Natural killer cell (primary cell): ENCODE data around the gene ZNF652. TPM values are rescaled to one million over a fixed set of nuclear protein-coding genes. Genes with fewer than 3 reads are reported as not detected.

Experiments used
- ATAC-seq, 3 donors: fragments of 150-1000 bp in 2 of 3; fragments of 200-7000 bp in 1 of 3; cut with Tn5 transposase; 1 replicate in 1 of 3; 2 replicates in 2 of 3; pipeline ENCODE4 v1.10.0; 2021; ENCODE audit warnings: mild to moderate bottlenecking in 2 of 3, moderate library complexity in 2 of 3
- DNase-seq, 2 donors: peaks; one replicate each; pipeline versions ENCODE4 v3.0.0 to v3.0.0-alpha.2; 2013 to 2021; ENCODE audit warnings: mixed read lengths in 1 of 2
- H3K27ac ChIP-seq: one replicate; pipeline ENCODE4 v1.5.1; 2013; ENCODE audit warnings: mild to moderate bottlenecking, low read length
- H3K27me3 ChIP-seq: one replicate; pipeline ENCODE4 v1.6.1; 2013; ENCODE audit warnings: low read length; ENCODE audit not compliant: control insufficient read depth, insufficient read depth
- H3K36me3 ChIP-seq: one replicate; pipeline ENCODE4 v1.6.1; 2013; ENCODE audit warnings: low read length; ENCODE audit not compliant: control insufficient read depth, insufficient read depth
- H3K4me1 ChIP-seq: one replicate; pipeline ENCODE4 v1.6.1; 2013; ENCODE audit warnings: low read length; ENCODE audit not compliant: control insufficient read depth, insufficient read depth
- H3K4me3 ChIP-seq: one replicate; pipeline ENCODE4 v1.5.1; 2013; ENCODE audit warnings: low read length
- H3K9me3 ChIP-seq: one replicate; pipeline ENCODE4 v1.6.1; 2013; ENCODE audit warnings: low read length; ENCODE audit not compliant: control insufficient read depth, insufficient read depth
- H3K27ac Mint-ChIP-seq, 2 donors: one replicate each; pipeline ENCODE4 v1.8.0; 2022; ENCODE audit warnings: mild to moderate bottlenecking in 2 of 2, mixed read lengths in 2 of 2, moderate library complexity in 1 of 2
- H3K27me3 Mint-ChIP-seq, 2 donors: one replicate each; pipeline ENCODE4 v1.8.0; 2022; ENCODE audit warnings: low read depth in 2 of 2, mixed read lengths in 2 of 2
- H3K36me3 Mint-ChIP-seq: one replicate; pipeline ENCODE4 v1.8.0; 2022; ENCODE audit warnings: mixed read lengths
- H3K4me1 Mint-ChIP-seq, 2 donors: one replicate each; pipeline ENCODE4 v1.8.0; 2022; ENCODE audit warnings: mixed read lengths in 2 of 2
- H3K4me3 Mint-ChIP-seq: one replicate; pipeline ENCODE4 v1.8.0; 2022; ENCODE audit warnings: mild to moderate bottlenecking, moderate library complexity, mixed read lengths
- H3K9me3 Mint-ChIP-seq, 2 donors: one replicate each; pipeline ENCODE4 v1.8.0; 2022; ENCODE audit warnings: mixed read lengths in 2 of 2
- WGBS: methylation state at CpG from one replicate; pipeline ENCODE4 v1.1.7; 2013; ENCODE audit warnings: missing lambda C conversion rate; ENCODE audit not compliant: insufficient coverage; 5-methylcytosine and 5-hydroxymethylcytosine counted together
- intact Hi-C: fragments of 100-400 bp; cut with micrococcal nuclease; formaldehyde crosslinking; loops from one replicate; pipeline ENCODE4 v1.14.2; 2022
- total RNA-seq, 4 donors: library from RNA; stranded (reverse); fragments of 120-200 nt in 1 of 4; gene quantifications; one replicate each; pipeline versions ENCODE4 v1.2.3 to v1.2.4, GENCODE V29; 2013 to 2022
- TF ChIP-seq, protein P1 (sequence below): fragments of 200-600 bp; IDR thresholded peaks from one replicate; pipeline ENCODE4 v1.8.0; 2022; ENCODE audit warnings: antibody characterized with exemption

The ZNF652 gene
- total RNA-seq, 3 donors from 2014 or later (not counting 1 experiment from before 2014, with no cell fraction given), result 53.8 to 79.1 (median 73.3) TPM

DNA sequence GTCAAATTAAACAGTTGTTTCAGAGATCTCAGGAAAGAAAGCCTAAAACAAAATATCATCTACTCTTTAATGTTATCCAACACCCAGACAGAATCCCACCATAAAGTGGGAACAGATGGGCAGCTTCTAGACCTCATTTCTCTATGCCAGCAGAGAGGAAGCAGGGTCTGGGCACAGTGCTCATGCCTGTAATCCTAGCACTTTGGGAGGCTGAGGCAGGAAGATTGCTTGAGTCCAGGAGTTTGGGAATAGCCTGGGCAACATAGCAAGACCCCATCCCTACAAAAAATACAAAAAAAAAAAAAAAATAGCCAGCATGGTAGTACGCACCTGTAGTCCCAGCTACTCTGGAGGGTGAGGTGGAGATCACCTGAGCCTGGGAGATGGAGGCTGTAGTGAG lies 13.5 kb upstream of the ZNF652 start:
- no peaks in the 10 kb centered on the region for H3K9me3 Mint-ChIP-seq

DNA sequence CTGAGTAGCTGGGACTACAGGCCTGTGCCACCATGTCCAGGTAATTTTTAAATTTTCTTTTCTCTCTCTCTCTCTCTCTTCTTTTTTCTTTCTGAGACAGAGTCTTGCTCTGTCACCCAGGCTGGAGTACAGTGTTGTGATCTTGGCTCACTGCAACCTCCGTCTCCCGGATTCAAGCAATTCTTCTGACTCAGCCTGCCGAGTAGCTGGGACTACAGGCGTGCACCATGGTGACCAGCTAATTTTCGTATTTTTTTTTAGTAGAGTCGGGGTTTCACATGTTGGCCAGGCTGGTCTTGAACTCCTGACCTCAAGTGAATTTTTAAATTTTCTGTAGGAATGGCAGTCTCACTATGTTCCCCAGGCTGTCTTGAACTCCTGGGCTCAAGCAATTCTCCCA lies 11.1 kb upstream of the ZNF652 start:
- H3K27ac Mint-ChIP-seq, result no peak overlapping the region
- H3K4me1 ChIP-seq, result peaks cover 4% of the 10 kb centered on the region
- WGBS, result 87% methylated on average over 6 of the region's 6 CpGs

More for the DNA sequence above, 13.5 kb upstream of the ZNF652 start:
- H3K9me3 ChIP-seq, result no peaks in the 10 kb centered on the region
- ATAC-seq (no peak), DNase-seq (no peak)
- TF ChIP-seq, protein P1, sequence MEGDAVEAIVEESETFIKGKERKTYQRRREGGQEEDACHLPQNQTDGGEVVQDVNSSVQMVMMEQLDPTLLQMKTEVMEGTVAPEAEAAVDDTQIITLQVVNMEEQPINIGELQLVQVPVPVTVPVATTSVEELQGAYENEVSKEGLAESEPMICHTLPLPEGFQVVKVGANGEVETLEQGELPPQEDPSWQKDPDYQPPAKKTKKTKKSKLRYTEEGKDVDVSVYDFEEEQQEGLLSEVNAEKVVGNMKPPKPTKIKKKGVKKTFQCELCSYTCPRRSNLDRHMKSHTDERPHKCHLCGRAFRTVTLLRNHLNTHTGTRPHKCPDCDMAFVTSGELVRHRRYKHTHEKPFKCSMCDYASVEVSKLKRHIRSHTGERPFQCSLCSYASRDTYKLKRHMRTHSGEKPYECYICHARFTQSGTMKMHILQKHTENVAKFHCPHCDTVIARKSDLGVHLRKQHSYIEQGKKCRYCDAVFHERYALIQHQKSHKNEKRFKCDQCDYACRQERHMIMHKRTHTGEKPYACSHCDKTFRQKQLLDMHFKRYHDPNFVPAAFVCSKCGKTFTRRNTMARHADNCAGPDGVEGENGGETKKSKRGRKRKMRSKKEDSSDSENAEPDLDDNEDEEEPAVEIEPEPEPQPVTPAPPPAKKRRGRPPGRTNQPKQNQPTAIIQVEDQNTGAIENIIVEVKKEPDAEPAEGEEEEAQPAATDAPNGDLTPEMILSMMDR, result no peak
- H3K4me1 ChIP-seq, result no peaks in the 10 kb centered on the region
- H3K4me3 Mint-ChIP-seq, result no peak overlapping the region
- intact Hi-C loops, result no loop called here
- H3K27ac Mint-ChIP-seq, result no peak overlapping the region
- no peaks in the 10 kb centered on the region for H3K36me3 Mint-ChIP-seq
- no peak overlapping the region for H3K27ac ChIP-seq
- H3K4me1 Mint-ChIP-seq, result no peaks in the 10 kb centered on the region
- no peaks in the 10 kb centered on the region for H3K27me3 ChIP-seq
- no peak overlapping the region for H3K4me3 ChIP-seq
- no peaks in the 10 kb centered on the region for H3K27me3 Mint-ChIP-seq
- H3K36me3 ChIP-seq, result no peaks in the 10 kb centered on the region
- WGBS, result 100% methylated on average over 1 of the region's 1 CpG

DNA sequence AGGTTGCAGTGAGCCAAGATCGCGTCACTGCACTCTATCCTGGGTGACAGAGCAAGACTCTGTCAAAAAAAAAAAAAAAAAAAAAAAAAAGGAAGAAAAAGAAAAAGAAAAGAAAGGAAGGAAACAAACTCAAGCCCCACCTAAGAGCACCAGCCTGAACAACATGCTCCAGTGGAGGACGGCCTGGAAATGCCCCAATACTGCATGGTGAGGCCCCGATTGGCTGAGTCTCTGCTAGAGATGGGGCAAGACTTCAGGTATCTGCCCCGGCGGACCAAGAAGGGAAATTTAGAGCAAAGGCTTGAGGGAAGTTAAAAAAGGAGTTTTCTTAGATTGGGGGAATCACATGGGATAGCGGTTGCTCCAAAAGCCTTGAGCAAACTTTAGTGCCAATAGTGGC lies 10.4 kb upstream of the ZNF652 start:
- no peaks in the 10 kb centered on the region for H3K27me3 ChIP-seq
- peaks cover 4% of the 10 kb centered on the region for H3K4me1 ChIP-seq
- no peak overlapping the region for H3K27ac ChIP-seq
- DNase-seq (no peak), ATAC-seq (no peak)
- H3K36me3 Mint-ChIP-seq, result no peaks in the 10 kb centered on the region
- no peaks in the 10 kb centered on the region for H3K27me3 Mint-ChIP-seq
- no peaks in the 10 kb centered on the region for H3K9me3 Mint-ChIP-seq
- TF ChIP-seq, protein P1, result no peak
- no peak overlapping the region for H3K4me3 ChIP-seq
- H3K4me3 Mint-ChIP-seq, result no peak overlapping the region
- no peak overlapping the region for H3K27ac Mint-ChIP-seq
- intact Hi-C loops, result no loop called here
- no peaks in the 10 kb centered on the region for H3K4me1 Mint-ChIP-seq
- no peaks in the 10 kb centered on the region for H3K9me3 ChIP-seq
- WGBS, result 67% methylated on average over 7 of the region's 7 CpGs
- H3K36me3 ChIP-seq, result no peaks in the 10 kb centered on the region

More for the DNA sequence above, 11.1 kb upstream of the ZNF652 start:
- H3K27ac ChIP-seq, result no peak overlapping the region
- H3K4me1 Mint-ChIP-seq, result no peaks in the 10 kb centered on the region
- no peak overlapping the region for H3K4me3 Mint-ChIP-seq
- H3K9me3 Mint-ChIP-seq, result no peaks in the 10 kb centered on the region
- DNase-seq (no peak), ATAC-seq (no peak)
- H3K9me3 ChIP-seq, result no peaks in the 10 kb centered on the region
- H3K27me3 Mint-ChIP-seq, result no peaks in the 10 kb centered on the region
- no peaks in the 10 kb centered on the region for H3K36me3 ChIP-seq
- H3K36me3 Mint-ChIP-seq, result no peaks in the 10 kb centered on the region
- H3K27me3 ChIP-seq, result no peaks in the 10 kb centered on the region
- intact Hi-C loops, result no loop called here
- H3K4me3 ChIP-seq, result no peak overlapping the region
- TF ChIP-seq, protein P1, result no peak
